GM12878 (cell line): Measurements from ENCODE around the gene REPS1. TPM values are rescaled to one million over a fixed set of nuclear protein-coding genes. Genes with fewer than 3 reads are reported as not detected.

ENCODE experiments used
- ATAC-seq: fragments of 200-7000 bp; cut with Tn5 transposase; 3 replicates; pipeline ENCODE4 v1.9.1; 2020; ENCODE audit warnings: mild to moderate bottlenecking, moderate library complexity
- BruUV-seq: library from RNA; stranded (reverse); fragments of 400-500 nt; replicated peaks from 2 replicates; lab custom pipeline; 2021; lab: Mats Ljungman, UMichigan
- CTCF ChIA-PET: fragments of 300-600 bp; sonication (Branson Sonifier 250); formaldehyde crosslinking; extraction: SDS; loops from one replicate; lab custom pipeline; 2021; ENCODE audit warnings: inconsistent platforms; lab: Yijun Ruan, JAX
- POLR2A ChIA-PET: fragments of 350-600 bp; formaldehyde crosslinking; extraction: SDS; loops from one replicate; lab custom pipeline; 2021; ENCODE audit warnings: inconsistent platforms; lab: Charles Lee
- RAD21 ChIA-PET: fragments of 300-600 bp; sonication (Branson Sonifier 250); formaldehyde crosslinking; loops from one replicate; lab custom pipeline; 2023; ENCODE audit warnings: antibody characterized with exemption; ENCODE audit not compliant: unreplicated experiment; lab: Charles Lee
- SMC1A ChIA-PET: fragments of 300-600 bp; sonication (Branson Sonifier 250); formaldehyde crosslinking; loops from one replicate; lab custom pipeline; 2023; ENCODE audit not compliant: unreplicated experiment, uncharacterized antibody; lab: Charles Lee
- DNase-seq: peaks from one replicate; pipeline ENCODE4 v3.0.0-alpha.2; 2011; ENCODE audit warnings: low read depth, low spot score
- FAIRE-seq: peaks from 3 replicates; lab custom pipeline; 2011; peaks lifted over from hg19 to GRCh38; lab: Jason Lieb, UNC
- H2AFZ ChIP-seq: 2 replicates; pipeline ENCODE4 v1.6.0; 2011; ENCODE audit warnings: low read depth, low read length, control low read depth; ENCODE audit not compliant: control insufficient read depth
- H3K27ac ChIP-seq: 2 replicates; pipeline ENCODE4 v1.5.1; 2011; ENCODE audit warnings: control low read depth; ENCODE audit not compliant: control insufficient read depth, insufficient read depth
- H3K27me3 ChIP-seq, 2 experiments: replicated peaks in 1 of 2; 2 replicates each; pipeline versions ENCODE4 v1.6.0 to v1.6.1; 2011; ENCODE audit warnings: low read length in 1 of 2; ENCODE audit not compliant: control insufficient read depth in 2 of 2, insufficient read depth in 2 of 2
- H3K36me3 ChIP-seq, 2 experiments: 2 replicates each; pipeline ENCODE4 v1.5.1; 2011; ENCODE audit warnings: low read length in 1 of 2; ENCODE audit not compliant: control insufficient read depth in 2 of 2, insufficient read depth in 2 of 2
- H3K4me1 ChIP-seq: 2 replicates; pipeline ENCODE4 v1.6.1; 2011; ENCODE audit warnings: mild to moderate bottlenecking, low read length, moderate library complexity, mixed read lengths; ENCODE audit not compliant: control insufficient read depth, insufficient read depth
- H3K4me2 ChIP-seq: 2 replicates; pipeline ENCODE4 v1.6.0; 2011; ENCODE audit warnings: control low read depth; ENCODE audit not compliant: control insufficient read depth, insufficient read depth
- H3K4me3 ChIP-seq: fragments of 200-600 bp; sonication (generic); 2 replicates; pipeline ENCODE4 v1.5.1; 2016
- H3K79me2 ChIP-seq: 2 replicates; pipeline ENCODE4 v1.6.0; 2011; ENCODE audit warnings: low read length; ENCODE audit not compliant: control insufficient read depth, insufficient read depth
- H3K9ac ChIP-seq: 2 replicates; pipeline ENCODE4 v1.8.0; 2011; ENCODE audit warnings: low read length, control low read depth, mixed read lengths; ENCODE audit not compliant: control insufficient read depth, insufficient read depth
- H3K9me3 ChIP-seq: replicated peaks from 3 replicates; pipeline ENCODE4 v1.5.1; 2011; ENCODE audit warnings: mild to moderate bottlenecking, low read length; ENCODE audit not compliant: control insufficient read depth, insufficient read depth
- H4K20me1 ChIP-seq: 2 replicates; pipeline ENCODE4 v1.6.0; 2011; ENCODE audit not compliant: control insufficient read depth, insufficient read depth
- CHD1 ChIP-seq: IDR thresholded peaks from 2 replicates; pipeline ENCODE4 v1.6.1; 2012; ENCODE audit warnings: low read depth, low read length, improper control_type of control experiment
- CREM ChIP-seq: IDR thresholded peaks from 2 replicates; pipeline ENCODE4 v1.6.1; 2014; ENCODE audit warnings: antibody characterized with exemption, low read depth
- GATAD2B ChIP-seq: fragments of 450-650 bp; conservative IDR thresholded peaks from 2 replicates; pipeline ENCODE4 v1.6.1; 2017; ENCODE audit warnings: low read depth, mild to moderate bottlenecking, moderate library complexity
- HDAC6 ChIP-seq: fragments of 200-600 bp; sonication (generic); IDR thresholded peaks from one replicate; pipeline ENCODE4 v1.8.0; 2017; ENCODE audit warnings: antibody characterized with exemption; ENCODE audit not compliant: unreplicated experiment
- MEF2B ChIP-seq: fragments of 450-650 bp; IDR thresholded peaks from 2 replicates; pipeline ENCODE4 v1.6.1; 2018; ENCODE audit warnings: mild to moderate bottlenecking, moderate library complexity; ENCODE audit not compliant: partially characterized antibody, poor library complexity, severe bottlenecking
- MXI1 ChIP-seq: fragments of 150-350 bp; IDR thresholded peaks from 2 replicates; pipeline ENCODE4 v1.6.1; 2011; ENCODE audit warnings: low read depth, mild to moderate bottlenecking, inconsistent platforms, low read length, improper control_type of control experiment
- NR2F1 ChIP-seq: fragments of 450-650 bp; conservative IDR thresholded peaks from 2 replicates; pipeline ENCODE4 v1.6.1; 2017; ENCODE audit warnings: mild to moderate bottlenecking
- PAX8 ChIP-seq: fragments of 450-650 bp; IDR thresholded peaks from 2 replicates; pipeline ENCODE4 v1.6.1; 2017; ENCODE audit warnings: mild to moderate bottlenecking, moderate library complexity
- RELA ChIP-seq: fragments of 450-650 bp; IDR thresholded peaks from 2 replicates; pipeline ENCODE4 v1.8.0; 2014; ENCODE audit warnings: borderline replicate concordance; ENCODE audit not compliant: partially characterized antibody
- SPI1 ChIP-seq: IDR thresholded peaks from 2 replicates; pipeline ENCODE4 v1.6.1; 2011; ENCODE audit warnings: low read depth, mild to moderate bottlenecking, low read length, moderate library complexity, borderline replicate concordance; ENCODE audit not compliant: insufficient read depth
- TCF12 ChIP-seq: IDR thresholded peaks from 2 replicates; pipeline ENCODE4 v1.6.1; 2011; ENCODE audit warnings: low read depth, mild to moderate bottlenecking, low read length
- ZNF24 ChIP-seq: fragments of 450-650 bp; IDR thresholded peaks from 2 replicates; pipeline ENCODE4 v1.6.1; 2017; ENCODE audit warnings: antibody characterized with exemption, mild to moderate bottlenecking
- ZNF622 ChIP-seq: fragments of 450-650 bp; IDR thresholded peaks from 2 replicates; pipeline ENCODE4 v1.6.1; 2017; ENCODE audit warnings: mild to moderate bottlenecking, inconsistent platforms
- WGBS: methylation state at CpG from one replicate; pipeline ENCODE4 v1.1.6; 2016; ENCODE audit warnings: low lambda C conversion rate; ENCODE audit not compliant: insufficient replicate concordance, insufficient coverage; ENCODE audit errors: missing lambda C conversion rate; 5-methylcytosine and 5-hydroxymethylcytosine counted together
- in situ Hi-C: fragments of 300-500 bp; cut with MboI; formaldehyde crosslinking; loops from 9 replicates; pipeline ENCODE4 v1.14.3; 2018; ENCODE audit warnings: mixed read lengths
- intact Hi-C: fragments of 100-400 bp; cut with micrococcal nuclease; formaldehyde crosslinking; loops from one replicate; pipeline ENCODE4 v1.14.2; 2022; ENCODE audit not compliant: unreplicated experiment
- polyA plus RNA-seq, 11 experiments: library from polyadenylated mRNA; depleted of rRNA in 4 of 11; unstranded in 6 of 11; stranded (reverse) in 5 of 11; fragments of >200 nt; fragmentation: Nextera tagmentation in 4 of 11; fragmentation: Illumina TruSeq in 1 of 11; extraction: Ambion mirVana in 4 of 11; extraction: Trizol in 1 of 11; gene quantifications; 1 replicate in 1 of 11; 2 replicates in 10 of 11; pipeline versions ENCODE4 v1.2.1 to v1.2.3, GENCODE V29; 2011 to 2016; ENCODE audit warnings: inconsistent platforms in 2 of 11, missing spikeins in 2 of 11, low read depth in 1 of 11
- total RNA-seq, 4 experiments: library from RNA; depleted of rRNA in 3 of 4; stranded (reverse); fragments of >200 nt in 3 of 4; fragmentation: Illumina TruSeq in 1 of 4; extraction: Trizol in 1 of 4; gene quantifications; 2 replicates each; pipeline versions ENCODE4 v1.2.1 to v1.2.3, GENCODE V29; 2013 to 2021
- TF ChIP-seq, protein P1 (sequence below): fragments of 150-350 bp; IDR thresholded peaks from 2 replicates; pipeline ENCODE4 v1.6.1; 2014; ENCODE audit warnings: mild to moderate bottlenecking, low read depth, low read length
- TF ChIP-seq, protein P2 (sequence below): fragments of 450-650 bp; IDR thresholded peaks from 2 replicates; pipeline ENCODE4 v1.6.1; 2018; ENCODE audit warnings: borderline replicate concordance, mild to moderate bottlenecking; ENCODE audit not compliant: partially characterized antibody
- TF ChIP-seq, protein P3 (sequence below): IDR thresholded peaks from 2 replicates; pipeline ENCODE4 v1.6.1; 2011; ENCODE audit warnings: low read depth, mild to moderate bottlenecking, low read length, moderate library complexity, borderline replicate concordance; ENCODE audit errors: extremely low read depth

REPS1 gene
- total and polyA plus RNA-seq, 10 of the 15 experiments (the other 5 are each of a cell fraction or from before 2014, with no cell fraction given): 13.7 to 59.3 (median 31.7) TPM

DNA sequence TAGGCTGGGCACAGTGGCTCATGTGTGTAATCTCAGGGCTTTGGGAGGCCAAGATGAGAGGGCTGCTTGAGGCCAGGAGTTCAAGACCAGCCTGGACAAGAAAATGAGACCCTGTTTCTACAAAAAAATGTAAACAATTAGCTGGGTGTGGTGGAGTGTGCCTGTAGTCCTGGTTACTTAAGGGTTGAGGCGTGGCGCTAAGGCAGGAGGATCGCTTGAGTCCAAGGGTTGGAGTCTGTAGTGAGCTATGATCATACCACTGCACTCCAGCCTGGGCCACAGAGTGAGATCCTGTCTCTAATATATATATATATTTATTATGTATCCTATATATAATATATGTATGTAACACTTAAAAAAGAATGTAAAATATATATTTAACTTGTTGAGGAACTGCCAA lies 32.6 kb upstream of the REPS1 start (continued):
- no peak for TF ChIP-seq GATAD2B

DNA sequence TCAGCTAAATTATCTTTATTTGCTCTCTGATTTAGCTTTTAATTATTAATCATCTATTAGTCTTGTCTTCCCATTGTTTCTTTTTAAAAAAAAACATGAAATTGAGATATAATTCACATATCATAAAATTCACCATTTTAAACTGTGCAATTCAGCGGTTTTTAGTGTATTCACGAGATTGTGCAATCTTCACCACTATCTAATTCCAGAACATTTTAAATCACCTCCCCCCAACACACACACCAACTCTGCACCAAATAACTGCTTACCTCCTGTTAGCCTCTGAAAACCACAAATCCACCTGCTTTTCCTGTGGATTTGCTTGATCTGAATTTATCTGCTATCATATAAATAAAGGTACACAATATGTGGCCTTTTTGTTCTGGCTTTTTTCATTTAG lies 31.7 kb upstream of the REPS1 start:
- H3K79me2 ChIP-seq: no peaks in the 10 kb centered on the region

More for the DNA sequence above, 31.7 kb upstream of the REPS1 start:
- DNase-seq (no peak), ATAC-seq (no peak), FAIRE-seq (no peak)
- TF ChIP-seq CHD1: no peak
- TF ChIP-seq RELA: no peak
- TF ChIP-seq NR2F1: no peak
- no peak for TF ChIP-seq MXI1
- TF ChIP-seq ZNF24: no peak
- TF ChIP-seq, protein P1, sequence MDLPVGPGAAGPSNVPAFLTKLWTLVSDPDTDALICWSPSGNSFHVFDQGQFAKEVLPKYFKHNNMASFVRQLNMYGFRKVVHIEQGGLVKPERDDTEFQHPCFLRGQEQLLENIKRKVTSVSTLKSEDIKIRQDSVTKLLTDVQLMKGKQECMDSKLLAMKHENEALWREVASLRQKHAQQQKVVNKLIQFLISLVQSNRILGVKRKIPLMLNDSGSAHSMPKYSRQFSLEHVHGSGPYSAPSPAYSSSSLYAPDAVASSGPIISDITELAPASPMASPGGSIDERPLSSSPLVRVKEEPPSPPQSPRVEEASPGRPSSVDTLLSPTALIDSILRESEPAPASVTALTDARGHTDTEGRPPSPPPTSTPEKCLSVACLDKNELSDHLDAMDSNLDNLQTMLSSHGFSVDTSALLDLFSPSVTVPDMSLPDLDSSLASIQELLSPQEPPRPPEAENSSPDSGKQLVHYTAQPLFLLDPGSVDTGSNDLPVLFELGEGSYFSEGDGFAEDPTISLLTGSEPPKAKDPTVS: no peak
- TF ChIP-seq, protein P2, sequence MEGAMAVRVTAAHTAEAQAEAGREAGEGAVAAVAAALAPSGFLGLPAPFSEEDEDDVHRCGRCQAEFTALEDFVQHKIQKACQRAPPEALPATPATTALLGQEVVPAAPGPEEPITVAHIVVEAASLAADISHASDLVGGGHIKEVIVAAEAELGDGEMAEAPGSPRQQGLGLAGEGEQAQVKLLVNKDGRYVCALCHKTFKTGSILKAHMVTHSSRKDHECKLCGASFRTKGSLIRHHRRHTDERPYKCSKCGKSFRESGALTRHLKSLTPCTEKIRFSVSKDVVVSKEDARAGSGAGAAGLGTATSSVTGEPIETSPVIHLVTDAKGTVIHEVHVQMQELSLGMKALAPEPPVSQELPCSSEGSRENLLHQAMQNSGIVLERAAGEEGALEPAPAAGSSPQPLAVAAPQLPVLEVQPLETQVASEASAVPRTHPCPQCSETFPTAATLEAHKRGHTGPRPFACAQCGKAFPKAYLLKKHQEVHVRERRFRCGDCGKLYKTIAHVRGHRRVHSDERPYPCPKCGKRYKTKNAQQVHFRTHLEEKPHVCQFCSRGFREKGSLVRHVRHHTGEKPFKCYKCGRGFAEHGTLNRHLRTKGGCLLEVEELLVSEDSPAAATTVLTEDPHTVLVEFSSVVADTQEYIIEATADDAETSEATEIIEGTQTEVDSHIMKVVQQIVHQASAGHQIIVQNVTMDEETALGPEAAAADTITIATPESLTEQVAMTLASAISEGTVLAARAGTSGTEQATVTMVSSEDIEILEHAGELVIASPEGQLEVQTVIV: no peak
- no peak for TF ChIP-seq CREM
- TF ChIP-seq PAX8: no peak
- no peak for TF ChIP-seq MEF2B
- no peak for TF ChIP-seq HDAC6
- no peak for TF ChIP-seq SPI1
- TF ChIP-seq ZNF622: no peak
- TF ChIP-seq, protein P3, sequence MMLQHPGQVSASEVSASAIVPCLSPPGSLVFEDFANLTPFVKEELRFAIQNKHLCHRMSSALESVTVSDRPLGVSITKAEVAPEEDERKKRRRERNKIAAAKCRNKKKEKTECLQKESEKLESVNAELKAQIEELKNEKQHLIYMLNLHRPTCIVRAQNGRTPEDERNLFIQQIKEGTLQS: no peak
- no peak for TF ChIP-seq TCF12
- intact Hi-C loops (no loop called here), in situ Hi-C loops (no loop called here)
- Histone ChIP-seq H3K4me3 (no peak overlapping the region), H2AFZ (no peak overlapping the region), H4K20me1 (no peaks in the 10 kb centered on the region), H3K36me3 (no peaks in the 10 kb centered on the region), H3K9me3 (no peaks in the 10 kb centered on the region), H3K9ac (no peak overlapping the region), H3K27ac (no peak overlapping the region), H3K4me2 (no peak overlapping the region), H3K4me1 (no peaks in the 10 kb centered on the region), H3K27me3 (no peaks in the 10 kb centered on the region)
- BruUV-seq: no TSS peak
- 91% methylated on average over 2 of the region's 2 CpGs for WGBS
- ChIA-PET SMC1A (interaction anchor here (0.7 kb wide), 1 partner anchor 32 kb away, joined by 3 read pairs; no protein-coding TSS in a partner anchor), POLR2A (no interaction called here), RAD21 (no interaction called here), CTCF (interaction anchor here (1.2 kb wide), 1 partner anchor 205 kb away, joined by 3 read pairs; no protein-coding TSS in a partner anchor)
